DND-41 (cell line): ENCODE measurements around the gene SRSF3.

ENCODE experiments used
- EZH2 ChIP-seq: IDR thresholded peaks from 3 replicates; pipeline ENCODE4 v1.6.1; 2012; ENCODE audit warnings: borderline replicate concordance, low read depth, mild to moderate bottlenecking, moderate library complexity, low read length, inconsistent platforms; ENCODE audit not compliant: severe bottlenecking
- TF ChIP-seq, protein P1 (sequence below): IDR thresholded peaks from 2 replicates; pipeline ENCODE4 v1.5.1; 2012; ENCODE audit warnings: borderline replicate concordance, low read length, moderate library complexity, mild to moderate bottlenecking; ENCODE audit not compliant: poor library complexity, severe bottlenecking; ENCODE audit errors: extremely low read depth

DNA sequence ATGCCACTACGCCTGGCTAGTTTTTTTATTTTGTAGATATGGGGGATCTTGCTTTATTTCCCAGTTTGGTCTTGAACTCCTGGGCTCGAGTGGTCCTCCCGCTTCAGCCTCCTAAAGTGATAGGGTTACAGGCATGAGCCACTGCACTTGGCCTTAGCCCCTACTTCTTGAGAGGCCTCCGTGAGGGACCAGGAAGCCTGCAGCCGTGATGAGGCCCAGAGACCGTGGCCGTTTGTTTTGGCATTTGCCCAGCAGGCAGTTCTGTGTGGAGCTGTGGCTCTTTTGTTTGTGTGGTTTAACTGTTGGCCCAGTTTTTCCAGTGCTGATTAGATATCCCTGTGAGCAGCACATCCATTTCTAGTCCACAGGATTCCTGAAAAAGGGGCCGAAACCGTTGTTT lies 39.8 kb downstream of the SRSF3 start:
- TF ChIP-seq, protein P1, sequence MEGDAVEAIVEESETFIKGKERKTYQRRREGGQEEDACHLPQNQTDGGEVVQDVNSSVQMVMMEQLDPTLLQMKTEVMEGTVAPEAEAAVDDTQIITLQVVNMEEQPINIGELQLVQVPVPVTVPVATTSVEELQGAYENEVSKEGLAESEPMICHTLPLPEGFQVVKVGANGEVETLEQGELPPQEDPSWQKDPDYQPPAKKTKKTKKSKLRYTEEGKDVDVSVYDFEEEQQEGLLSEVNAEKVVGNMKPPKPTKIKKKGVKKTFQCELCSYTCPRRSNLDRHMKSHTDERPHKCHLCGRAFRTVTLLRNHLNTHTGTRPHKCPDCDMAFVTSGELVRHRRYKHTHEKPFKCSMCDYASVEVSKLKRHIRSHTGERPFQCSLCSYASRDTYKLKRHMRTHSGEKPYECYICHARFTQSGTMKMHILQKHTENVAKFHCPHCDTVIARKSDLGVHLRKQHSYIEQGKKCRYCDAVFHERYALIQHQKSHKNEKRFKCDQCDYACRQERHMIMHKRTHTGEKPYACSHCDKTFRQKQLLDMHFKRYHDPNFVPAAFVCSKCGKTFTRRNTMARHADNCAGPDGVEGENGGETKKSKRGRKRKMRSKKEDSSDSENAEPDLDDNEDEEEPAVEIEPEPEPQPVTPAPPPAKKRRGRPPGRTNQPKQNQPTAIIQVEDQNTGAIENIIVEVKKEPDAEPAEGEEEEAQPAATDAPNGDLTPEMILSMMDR, result no peak
- TF ChIP-seq EZH2, result no peak
